Bladder microvascular endothelial cell (primary cell): Measurements from ENCODE around the gene PKD2L2. TPM values are rescaled to one million over a fixed set of nuclear protein-coding genes. Genes with fewer than 3 reads are reported as not detected.

Experiments used
- total RNA-seq: library from RNA; depleted of rRNA; stranded (reverse); fragments of >200 nt; gene quantifications from 2 replicates; pipeline ENCODE4 v1.2.3, GENCODE V29; 2014

PKD2L2 gene
- not detected in 2 replicates for total RNA-seq

DNA sequence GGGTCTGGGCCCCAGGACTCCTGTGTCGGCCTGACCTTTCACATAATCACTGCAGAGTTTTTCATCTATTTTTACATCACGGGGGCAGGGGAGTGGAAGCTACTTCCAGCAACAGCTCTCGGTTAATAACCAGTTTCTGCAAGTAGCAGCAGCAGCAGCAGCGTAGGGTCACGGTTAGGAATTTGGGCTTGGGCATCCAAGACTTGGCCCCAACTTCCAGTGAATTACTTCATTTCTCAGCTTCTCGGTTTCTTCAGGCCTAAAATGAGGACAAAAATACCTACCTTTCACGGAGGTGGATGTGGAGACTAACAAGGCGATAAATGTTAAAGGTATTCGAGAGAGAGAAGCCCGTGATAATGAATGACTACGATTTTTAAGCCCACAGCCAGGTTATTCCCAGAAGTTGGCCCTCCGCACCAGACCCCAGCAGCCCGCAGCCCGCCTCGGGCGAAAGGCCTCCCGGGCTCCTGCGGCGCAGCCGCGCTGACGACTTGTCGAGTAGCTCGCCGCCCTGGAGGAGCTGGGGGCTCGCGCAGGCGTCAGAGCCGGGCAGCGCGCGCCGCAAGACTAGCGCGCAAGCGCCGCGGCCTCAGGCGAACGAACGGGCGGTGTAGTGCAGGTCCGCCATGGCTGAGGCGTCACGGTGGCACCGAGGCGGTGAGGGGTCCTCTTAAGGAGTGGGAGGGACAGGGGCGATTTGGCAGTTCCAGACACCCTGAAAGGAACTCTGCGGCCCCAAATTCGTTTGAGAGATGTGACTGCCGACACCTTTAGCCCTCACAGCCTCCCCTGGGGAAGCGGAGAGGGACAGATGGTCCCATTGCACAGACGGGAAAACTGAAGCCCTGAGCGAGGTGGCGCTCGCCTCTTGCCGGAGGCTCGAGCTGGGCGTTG lies at the start of gene PKD2L2:
Gene PKD2L2 (plus strand): TSS at position 595 of the 897 bp plus-strand sequence. CDS start 35 bp downstream, at position 630.

GRCh38 chr5:137867664-137868063 lies 21.6 kb upstream of the PKD2L2 start, which contains the start of gene MYOT:
MYOT (plus strand) TSS chr5:137867860; CDS start chr5:137870652, 2,792 bp downstream.

Other genes with a start within 250 kb of the PKD2L2 start
- gene KLHL3, start 153.4 kb upstream of the PKD2L2 start, total RNA-seq = 3.1 and 19.3 TPM in 2 replicates
- gene HNRNPA0, start 135.1 kb upstream of the PKD2L2 start, total RNA-seq = 11.0 and 14.5 TPM in 2 replicates
- gene MYOT, start 21.6 kb upstream of the PKD2L2 start, total RNA-seq = not detected in 2 replicates
- gene FAM13B, start 143.6 kb downstream of the PKD2L2 start, total RNA-seq = 9.9 and 24.5 TPM in 2 replicates
- not detected in 2 replicates for gene WNT8A, start 194.6 kb downstream of the PKD2L2 start, total RNA-seq
- 0.65 and 1.7 TPM in 2 replicates for gene NME5, start 250.0 kb downstream of the PKD2L2 start, total RNA-seq